Neutrophil (primary cell): Measurements from ENCODE around the gene SLC18B1.

ENCODE experiments used
- H3K27ac ChIP-seq: fragments of 200-600 bp; sonication (generic); 2 replicates; pipeline ENCODE4 v1.5.1; 2016; ENCODE audit warnings: mild to moderate bottlenecking, moderate library complexity
- H3K27me3 ChIP-seq: fragments of 200-600 bp; sonication (generic); 2 replicates; pipeline ENCODE4 v1.6.0; 2016; ENCODE audit warnings: mild to moderate bottlenecking
- H3K36me3 ChIP-seq: fragments of 200-600 bp; sonication (generic); 2 replicates; pipeline ENCODE4 v1.5.1; 2017
- H3K4me1 ChIP-seq, 2 experiments: fragments of 200-600 bp in 1 of 2; sonication (generic) in 1 of 2; 1 replicate in 1 of 2; 2 replicates in 1 of 2; pipeline versions ENCODE4 v1.5.1 to v1.6.1; 2013 to 2016; ENCODE audit warnings: low read depth in 1 of 2, low read length in 1 of 2, mild to moderate bottlenecking in 1 of 2, moderate library complexity in 1 of 2; ENCODE audit not compliant: control insufficient read depth in 1 of 2, insufficient read depth in 1 of 2
- H3K4me3 ChIP-seq, 2 experiments: fragments of 200-600 bp in 1 of 2; sonication (generic) in 1 of 2; 1 replicate in 1 of 2; 2 replicates in 1 of 2; pipeline ENCODE4 v1.5.1; 2013 to 2016; ENCODE audit warnings: low read depth in 1 of 2, low read length in 1 of 2, mild to moderate bottlenecking in 1 of 2, moderate library complexity in 1 of 2
- H3K9me3 ChIP-seq: fragments of 200-600 bp; sonication (generic); 2 replicates; pipeline ENCODE4 v1.5.1; 2016
- CTCF ChIP-seq: fragments of 200-600 bp; sonication (generic); IDR thresholded peaks from 2 replicates; pipeline ENCODE4 v1.5.1; 2016; ENCODE audit warnings: antibody characterized with exemption

SLC18B1 gene

DNA sequence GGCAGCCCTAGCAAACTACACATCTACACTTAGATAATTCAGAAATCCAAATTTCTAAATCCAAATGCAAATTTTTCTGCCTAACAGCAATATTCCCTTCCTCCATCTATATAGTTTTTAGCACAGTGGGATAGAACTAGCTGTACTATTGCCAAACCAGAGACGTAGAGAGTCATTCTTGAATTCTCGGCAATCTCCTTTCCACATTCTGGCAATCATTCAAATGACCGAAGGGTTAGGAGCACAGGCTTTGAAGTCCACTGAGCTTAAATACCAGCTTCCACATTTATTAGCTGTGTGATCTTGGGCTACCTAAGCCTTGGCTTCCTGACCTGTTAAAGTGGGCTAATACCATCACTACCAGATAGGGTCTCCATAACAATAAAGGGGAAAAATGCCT is 12.8 kb upstream of the SLC18B1 start:
- Histone ChIP-seq H3K4me1 (peaks cover 17 to 29% of the 10 kb centered on the region in 2 experiments), H3K9me3 (no peaks in the 10 kb centered on the region), H3K27ac (no peak overlapping the region), H3K27me3 (peaks cover 11% of the 10 kb centered on the region), H3K4me3 (no peak overlapping the region), H3K36me3 (no peaks in the 10 kb centered on the region)
- no peak for TF ChIP-seq CTCF

GRCh38 chr6:132805548-132805947 is 7.1 kb upstream of the SLC18B1 start:
- Histone ChIP-seq H3K36me3 (no peaks in the 10 kb centered on the region), H3K27me3 (peaks cover 11% of the 10 kb centered on the region), H3K4me1 (no peaks in the 10 kb centered on the region), H3K27ac (no peak overlapping the region), H3K9me3 (no peaks in the 10 kb centered on the region), H3K4me3 (no peak overlapping the region)
- no peak for TF ChIP-seq CTCF

DNA sequence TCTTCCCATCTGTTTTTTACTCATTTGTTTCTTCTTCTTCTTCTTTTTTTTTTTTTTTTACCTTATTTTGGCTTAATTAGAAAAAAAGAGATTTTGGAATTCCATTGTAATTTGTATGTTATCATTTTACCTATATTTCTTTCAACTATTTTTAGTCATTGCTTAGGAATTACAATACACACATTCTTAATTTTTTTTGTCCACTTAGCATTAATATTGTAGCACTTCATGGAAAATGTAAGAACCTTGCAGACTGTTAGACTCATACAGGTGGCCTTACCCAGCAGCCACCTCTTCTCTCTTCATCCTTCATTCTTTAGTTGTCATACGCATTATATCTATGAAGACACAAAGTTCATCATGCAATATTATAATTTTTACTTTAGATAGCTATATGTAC is 5.8 kb upstream of the SLC18B1 start:
- TF ChIP-seq CTCF = no peak
- Histone ChIP-seq H3K27ac (no peak overlapping the region), H3K36me3 (no peaks in the 10 kb centered on the region), H3K4me1 (peaks cover 0 to 1% of the 10 kb centered on the region in 2 experiments), H3K27me3 (peaks cover 9% of the 10 kb centered on the region), H3K9me3 (no peaks in the 10 kb centered on the region), H3K4me3 (no peak overlapping the region)

DNA sequence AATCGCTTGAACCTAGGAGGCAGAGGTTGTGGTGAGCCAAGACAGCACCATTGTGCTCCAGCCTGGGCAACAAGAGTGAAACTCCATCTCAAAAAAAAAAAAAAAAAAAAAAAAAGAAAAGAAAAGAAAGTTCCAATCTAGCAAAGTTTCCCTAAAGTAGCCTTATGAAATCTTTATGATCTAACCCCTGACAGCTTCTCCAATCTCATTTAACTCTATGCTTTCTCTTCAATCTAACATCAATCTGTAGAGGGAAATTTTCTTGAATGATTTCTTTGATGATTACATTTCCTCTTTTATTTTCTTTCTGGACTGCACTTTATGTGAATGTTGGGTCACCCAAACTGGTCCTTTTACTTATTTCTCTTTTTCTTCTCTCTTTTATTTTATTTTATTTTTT is 2.2 kb upstream of the SLC18B1 start:
- Histone ChIP-seq H3K4me1 (peaks cover 8 to 12% of the 10 kb centered on the region in 2 experiments), H3K36me3 (no peaks in the 10 kb centered on the region), H3K27ac (no peak overlapping the region), H3K9me3 (no peaks in the 10 kb centered on the region), H3K4me3 (no peak overlapping the region), H3K27me3 (peaks cover 20% of the 10 kb centered on the region)
- TF ChIP-seq CTCF = no peak

GRCh38 chr6:132798869-132799538 is 567 bp upstream of the SLC18B1 start:
- Histone ChIP-seq H3K36me3 (no peaks in the 10 kb centered on the region), H3K9me3 (no peaks in the 10 kb centered on the region), H3K4me3 (peak overlapping the region; percentile 55 to 66), H3K27ac (no peak overlapping the region), H3K27me3 (peaks cover 24% of the 10 kb centered on the region), H3K4me1 (peaks cover 8 to 12% of the 10 kb centered on the region in 2 experiments)
- peak; percentile 70 for TF ChIP-seq CTCF
